ENCODE measurements around the gene STRN. TPM values are rescaled to one million over a fixed set of nuclear protein-coding genes. Genes with fewer than 3 reads are reported as not detected.

STRN gene
- total and polyA plus RNA-seq, 9 of the 15 experiments (the other 6 are each of a cell fraction or from before 2014, with no cell fraction given), result 1.3 to 31.2 (median 20.0) TPM

- no peak for TF ChIP-seq ZEB2 (IDR thresholded peaks at IDR 0.05)
- TF ChIP-seq HOXB6 (CRISPR knock-in tag; IDR thresholded peaks at IDR 0.05; ENCODE audit: borderline replicate concordance), result no peak
- TF ChIP-seq CHCHD3 (CRISPR knock-in tag; IDR thresholded peaks at IDR 0.05), result no peak
- TF ChIP-seq SRSF3 (IDR thresholded peaks at IDR 0.05; ENCODE audit: insufficient read depth, low read length), result no peak
- TF ChIP-seq EZH2 (IDR thresholded peaks at IDR 0.05; ENCODE audit: borderline replicate concordance, low read depth, low read length), result no peak
- TF ChIP-seq SRSF1 (IDR thresholded peaks at IDR 0.05; ENCODE audit: low read depth, low read length), result no peak
- no peak for TF ChIP-seq LARP7 (IDR thresholded peaks at IDR 0.05)
- no peak for TF ChIP-seq ZBTB34 (CRISPR knock-in tag; IDR thresholded peaks at IDR 0.05)
- TF ChIP-seq KLF10 (CRISPR knock-in tag; IDR thresholded peaks at IDR 0.05), result no peak
- no peak for TF ChIP-seq TFE3 (CRISPR knock-in tag; IDR thresholded peaks at IDR 0.05)
- TF ChIP-seq BHLHE40 (IDR thresholded peaks at IDR 0.05; ENCODE audit: low read length), result no peak
- TF ChIP-seq SLC30A9 (CRISPR knock-in tag; IDR thresholded peaks at IDR 0.05), result no peak
- TF ChIP-seq CREB1 (IDR thresholded peaks at IDR 0.05), result no peak
- TF ChIP-seq CREB1 (CRISPR knock-in tag; IDR thresholded peaks at IDR 0.05), result no peak
- BruUV-seq (replicated peaks), result no TSS peak
- no peak for ATAC-seq
- H3K4me1 ChIP-seq (replicated peaks in 1 of 2; ENCODE audit: control insufficient read depth in 2 of 2, insufficient read depth in 2 of 2, low read length in 2 of 2), result no peaks in the 10 kb centered on the region
- no peak overlapping the region for H3K4me2 ChIP-seq (ENCODE audit: insufficient read depth, low read length)
- no peak overlapping the region for H3K9ac ChIP-seq (ENCODE audit: insufficient read depth in 1 of 2, low read depth in 2 of 2, low read length in 2 of 2)
- no peaks in the 10 kb centered on the region for H3K9me3 ChIP-seq (replicated peaks; ENCODE audit: control insufficient read depth, insufficient read depth, low read depth, low read length)
- H3K79me2 ChIP-seq (ENCODE audit: control insufficient read depth, insufficient read depth, low read length), result no peaks in the 10 kb centered on the region
- peaks cover 6 to 23% of the 10 kb centered on the region in 2 experiments; a peak in 4 of 5 replicates for H3K27me3 ChIP-seq (ENCODE audit: control insufficient read depth in 2 of 2, insufficient read depth in 2 of 2, low read length in 2 of 2)
- CTCF ChIA-PET (ENCODE audit: low intra/inter-chr PET ratio), result no interaction called here
- H3K4me3 ChIP-seq, result no peak overlapping the region
- no peak for FAIRE-seq
- intact Hi-C loops (cut with micrococcal nuclease), result no loop called here
- H4K20me1 ChIP-seq (replicated peaks; ENCODE audit: control insufficient read depth, insufficient read depth, low read length), result no peaks in the 10 kb centered on the region
- POLR2A ChIA-PET, result interaction anchor here (0.6 to 0.8 kb wide), 2 partner anchors 10 to 192 kb away, joined by 4 to 7 read pairs; no protein-coding TSS in a partner anchor
- H3K36me3 ChIP-seq (ENCODE audit: control insufficient read depth, insufficient read depth, low read length), result no peaks in the 10 kb centered on the region
- DNase-seq (ENCODE audit: extremely low read depth in 1 of 4, low spot score in 3 of 4), result no peak
- in situ Hi-C loops (cut with MboI), result no loop called here
- no peak overlapping the region for H2AFZ ChIP-seq (ENCODE audit: low read depth, low read length)
- 7% methylated on average over 7 of the region's 7 CpGs for WGBS (ENCODE audit: insufficient coverage, low coverage, missing lambda C conversion rate)
- H3K27ac ChIP-seq (ENCODE audit: extremely low read depth, low read depth, low read length), result no peak overlapping the region
- no peaks in the 10 kb centered on the region for H3K9me1 ChIP-seq (ENCODE audit: control insufficient read depth, insufficient read depth, low read length)
These were observed 145.3 kb downstream of the STRN start for GRCh38 chr2:36820942-36821605.

Measured in K562 (cell line).